ENCODE measurements around the gene SELP. TPM values are rescaled to one million over a fixed set of nuclear protein-coding genes. Genes with fewer than 3 reads are reported as not detected.
A peak's percentile ranks its signal among the peaks of the same experiment; 100 is the strongest.

Gene SELP
- total RNA-seq, 1 experiment from 2014 or later = not detected

GRCh38 chr1:169623132-169623926 is 6.6 kb downstream of the SELP start:
- DNase-seq (ENCODE audit: low read depth) = no peak

- DNase-seq (ENCODE audit: low read depth) = no peak
Observed at GRCh38 chr1:169620565-169620964, 9.4 kb downstream of the SELP start.

GRCh38 chr1:169618367-169618766 is 11.6 kb downstream of the SELP start:
- no peak for DNase-seq (ENCODE audit: low read depth)

GRCh38 chr1:169615803-169616202 is 14.1 kb downstream of the SELP start:
- DNase-seq (ENCODE audit: low read depth) = no peak

GRCh38 chr1:169610858-169611257 is 19.1 kb downstream of the SELP start:
- no peak for DNase-seq (ENCODE audit: low read depth)

- DNase-seq (ENCODE audit: low read depth) = no peak
Observed at GRCh38 chr1:169610108-169610507, 19.8 kb downstream of the SELP start.

GRCh38 chr1:169608226-169608625 is 21.7 kb downstream of the SELP start:
- no peak for DNase-seq (ENCODE audit: low read depth)

GRCh38 chr1:169604781-169605560 is 25.0 kb downstream of the SELP start:
- DNase-seq (ENCODE audit: low read depth) = no peak

- DNase-seq (ENCODE audit: low read depth) = peak; percentile 12
Observed at GRCh38 chr1:169601096-169601881, 28.6 kb downstream of the SELP start.

GRCh38 chr1:169595764-169596711 is 33.9 kb downstream of the SELP start:
- DNase-seq (ENCODE audit: low read depth) = peak; percentile 16

- DNase-seq (ENCODE audit: low read depth) = no peak
Observed at GRCh38 chr1:169594391-169594790, 35.5 kb downstream of the SELP start.

- DNase-seq (ENCODE audit: low read depth) = no peak
Observed at GRCh38 chr1:169590932-169591331, 39.0 kb downstream of the SELP start.

GRCh38 chr1:169588785-169589485 is 41.0 kb downstream of the SELP start:
- DNase-seq (ENCODE audit: low read depth) = no peak

GRCh38 chr1:169588112-169588511 is 41.8 kb downstream of the SELP start:
- DNase-seq (ENCODE audit: low read depth) = no peak

- DNase-seq (ENCODE audit: low read depth) = peak; percentile 53
Observed at GRCh38 chr1:169586395-169587255, 43.3 kb downstream of the SELP start, which contains the start of gene F5. Gene F5 (minus strand): TSS chr1:169586481. CDS start chr1:169586386, 95 bp downstream.

GRCh38 chr1:169586067-169586394 is 43.9 kb downstream of the SELP start:
- no peak for DNase-seq (ENCODE audit: low read depth)

- no peak for DNase-seq (ENCODE audit: low read depth)
Observed at GRCh38 chr1:169585181-169585580, 44.7 kb downstream of the SELP start.

GRCh38 chr1:169584483-169585144 is 45.3 kb downstream of the SELP start:
- peak; percentile 29 for DNase-seq (ENCODE audit: low read depth)

Data from LHCN-M2 (cell line).